ACC112 (cell line): ENCODE data around the gene EME1.
"Not testable (repeated sequence)": the region's sequence is repeated elsewhere in the genome, so short reads cannot be mapped to it uniquely, and the experiment has no call there.

Experiments used
- H2AFZ ChIP-seq: fragments of 200-600 bp; sonication (generic); one replicate; pipeline ENCODE4 v1.6.0; 2017; ENCODE audit warnings: antibody characterized with exemption, low read length; ENCODE audit not compliant: unreplicated experiment
- H3K27ac ChIP-seq: fragments of 200-600 bp; sonication (generic); 2 replicates; pipeline ENCODE4 v1.5.1; 2014; ENCODE audit warnings: low read depth, mild to moderate bottlenecking, antibody characterized with exemption, low read length, moderate library complexity
- H3K27me3 ChIP-seq: fragments of 200-600 bp; sonication (generic); 2 replicates; pipeline ENCODE4 v1.6.1; 2014; ENCODE audit warnings: mild to moderate bottlenecking, antibody characterized with exemption, low read length, moderate library complexity, mixed read lengths; ENCODE audit not compliant: insufficient read depth
- H3K36me3 ChIP-seq: fragments of 200-600 bp; sonication (generic); 2 replicates; pipeline ENCODE4 v1.6.1; 2016; ENCODE audit warnings: mild to moderate bottlenecking, antibody characterized with exemption, low read length, moderate library complexity, mixed read lengths; ENCODE audit not compliant: insufficient read depth
- H3K4me1 ChIP-seq: fragments of 200-600 bp; sonication (generic); one replicate; pipeline ENCODE4 v1.6.1; 2016; ENCODE audit warnings: low read length, mixed read lengths; ENCODE audit not compliant: insufficient read depth, unreplicated experiment, control insufficient read depth
- H3K4me3 ChIP-seq: fragments of 200-600 bp; sonication (generic); 2 replicates; pipeline ENCODE4 v1.5.1; 2014; ENCODE audit warnings: mild to moderate bottlenecking, low read depth, low read length
- H3K79me2 ChIP-seq: fragments of 200-600 bp; sonication (generic); one replicate; pipeline ENCODE4 v1.6.0; 2016; ENCODE audit warnings: low read length; ENCODE audit not compliant: control insufficient read depth, unreplicated experiment, insufficient read depth

EME1 gene

GRCh38 chr17:50396261-50397110 is 23.5 kb downstream of the EME1 start:
- peak overlapping the region; percentile 92 for H3K4me3 ChIP-seq
- peaks cover 35% of the 10 kb centered on the region for H3K36me3 ChIP-seq
- peaks cover 13% of the 10 kb centered on the region for H3K4me1 ChIP-seq
- peak overlapping the region; percentile 90 for H3K27ac ChIP-seq
- H3K27me3 ChIP-seq: no peaks in the 10 kb centered on the region
- H2AFZ ChIP-seq: peak overlapping the region; percentile 65
- H3K79me2 ChIP-seq: peaks cover 59% of the 10 kb centered on the region

GRCh38 chr17:50397111-50397918 is 24.3 kb downstream of the EME1 start, which contains the start of gene LRRC59:
Gene LRRC59, minus strand, starts transcription at chr17:50397523. Its CDS starts 206 bp downstream, at chr17:50397317.
- peak within 1 kb of the TSS; percentile 90 for H3K27ac ChIP-seq
- H3K4me3 ChIP-seq: peak within 1 kb of the TSS; percentile 92
- H3K36me3 ChIP-seq: peaks cover 29% of the 10 kb centered on the region; the same call in 1 of the 2 replicates
- no peaks in the 10 kb centered on the region for H3K27me3 ChIP-seq
- peaks cover 50% of the 10 kb centered on the region for H3K79me2 ChIP-seq
- H3K4me1 ChIP-seq: peaks cover 13% of the 10 kb centered on the region
- peak within 1 kb of the TSS; percentile 65 for H2AFZ ChIP-seq

- Histone ChIP-seq H3K79me2 (peaks cover 45% of the 10 kb centered on the region), H3K27ac (no peak overlapping the region), H3K36me3 (peaks cover 23% of the 10 kb centered on the region; the same call in 1 of the 2 replicates), H3K4me3 (peak overlapping the region; percentile 92), H2AFZ (no peak overlapping the region), H3K4me1 (peaks cover 13% of the 10 kb centered on the region), H3K27me3 (no peaks in the 10 kb centered on the region)
Observed at GRCh38 chr17:50397919-50398285, 24.9 kb downstream of the EME1 start.

- peaks cover 37% of the 10 kb centered on the region for H3K79me2 ChIP-seq
- not testable (repeated sequence) for H3K27ac ChIP-seq, H2AFZ ChIP-seq, H3K4me3 ChIP-seq, H3K27me3 ChIP-seq
- H3K4me1 ChIP-seq: peaks cover 13% of the 10 kb centered on the region
- peaks cover 16% of the 10 kb centered on the region; the same call in 1 of the 2 replicates for H3K36me3 ChIP-seq
Observed at GRCh38 chr17:50398672-50399071, 25.6 kb downstream of the EME1 start.

GRCh38 chr17:50399591-50399990 is 26.6 kb downstream of the EME1 start:
- not testable (repeated sequence) for H3K4me3 ChIP-seq, H3K27ac ChIP-seq, H2AFZ ChIP-seq, H3K4me1 ChIP-seq, H3K36me3 ChIP-seq, H3K27me3 ChIP-seq
- H3K79me2 ChIP-seq: peaks cover 28% of the 10 kb centered on the region

GRCh38 chr17:50405351-50405750 is 32.3 kb downstream of the EME1 start:
- H3K27ac ChIP-seq: not testable (repeated sequence)

GRCh38 chr17:50406578-50406977 is 33.5 kb downstream of the EME1 start:
- H3K79me2 ChIP-seq: no peaks in the 10 kb centered on the region
- no peak overlapping the region for H2AFZ ChIP-seq
- 0 out of 2 replicates have a peak, but pooled peaks cover 11% of the 10 kb centered on the region for H3K27me3 ChIP-seq
- peaks cover 2% of the 10 kb centered on the region for H3K4me1 ChIP-seq
- no peak overlapping the region for H3K4me3 ChIP-seq
- no peak overlapping the region for H3K27ac ChIP-seq
- H3K36me3 ChIP-seq: no peaks in the 10 kb centered on the region

More at GRCh38 chr17:50405351-50405750, 32.3 kb downstream of the EME1 start:
- 0 out of 2 replicates have a peak, but pooled peaks cover 11% of the 10 kb centered on the region for H3K27me3 ChIP-seq
- H3K36me3 ChIP-seq, H3K79me2 ChIP-seq, H3K4me1 ChIP-seq, H3K4me3 ChIP-seq, H2AFZ ChIP-seq: not testable (repeated sequence)

GRCh38 chr17:50407921-50408320 is 34.9 kb downstream of the EME1 start:
- H3K79me2 ChIP-seq: no peaks in the 10 kb centered on the region
- no peak overlapping the region for H3K4me3 ChIP-seq
- no peaks in the 10 kb centered on the region for H3K36me3 ChIP-seq
- H3K27ac ChIP-seq: no peak overlapping the region
- peaks cover 2% of the 10 kb centered on the region for H3K4me1 ChIP-seq
- 0 out of 2 replicates have a peak, but pooled peaks cover 11% of the 10 kb centered on the region for H3K27me3 ChIP-seq
- H2AFZ ChIP-seq: no peak overlapping the region

- Histone ChIP-seq H3K79me2 (no peaks in the 10 kb centered on the region), H3K4me3 (no peak overlapping the region), H2AFZ (no peak overlapping the region), H3K27me3 (no peaks in the 10 kb centered on the region), H3K4me1 (peaks cover 7% of the 10 kb centered on the region), H3K27ac (no peak overlapping the region), H3K36me3 (no peaks in the 10 kb centered on the region)
Observed at GRCh38 chr17:50412188-50412732, 39.2 kb downstream of the EME1 start.

GRCh38 chr17:50414808-50415207 is 41.8 kb downstream of the EME1 start:
- no peaks in the 10 kb centered on the region for H3K36me3 ChIP-seq
- peaks cover 5% of the 10 kb centered on the region for H3K4me1 ChIP-seq
- H2AFZ ChIP-seq: no peak overlapping the region
- H3K27me3 ChIP-seq: no peaks in the 10 kb centered on the region
- no peak overlapping the region for H3K27ac ChIP-seq
- no peak overlapping the region for H3K4me3 ChIP-seq
- no peaks in the 10 kb centered on the region for H3K79me2 ChIP-seq
